GM18508 (cell line): ENCODE measurements around the gene SHISAL2A.

Experiments
- ATAC-seq: cut with Tn5 transposase; IDR thresholded peaks from one replicate; pipeline ENCODE4 v1.9.1; 2021; ENCODE audit warnings: moderate number of reproducible peaks; ENCODE audit not compliant: insufficient read depth, unreplicated experiment

SHISAL2A gene

GRCh38 chr1:52615489-52616042, 17.4 kb upstream of the SHISAL2A start:
- ATAC-seq = no peak

GRCh38 chr1:52621950-52622349, 11.0 kb upstream of the SHISAL2A start:
- ATAC-seq = no peak

- no peak for ATAC-seq
These were observed 9.2 kb upstream of the SHISAL2A start for GRCh38 chr1:52623812-52624211.

GRCh38 chr1:52627028-52627427, 5.9 kb upstream of the SHISAL2A start:
- no peak for ATAC-seq

- no peak for ATAC-seq
These were observed 4.2 kb upstream of the SHISAL2A start for GRCh38 chr1:52628614-52629324.

- no peak for ATAC-seq
These were observed 3.7 kb upstream of the SHISAL2A start for GRCh38 chr1:52629325-52629643.

- no peak for ATAC-seq
These were observed 3.3 kb upstream of the SHISAL2A start for GRCh38 chr1:52629667-52630066.

- no peak for ATAC-seq
These were observed 1.1 kb upstream of the SHISAL2A start for GRCh38 chr1:52631759-52632331.

GRCh38 chr1:52633291-52633754, 355 bp downstream of the SHISAL2A start:
- no peak for ATAC-seq

- ATAC-seq = no peak
These were observed 1.1 kb downstream of the SHISAL2A start for GRCh38 chr1:52634111-52634510.

- ATAC-seq = no peak
These were observed 2.5 kb downstream of the SHISAL2A start for GRCh38 chr1:52635321-52636089.

- ATAC-seq = peak; percentile 60
These were observed 4.0 kb downstream of the SHISAL2A start for GRCh38 chr1:52636721-52637695.

GRCh38 chr1:52637946-52638345, 5.0 kb downstream of the SHISAL2A start:
- no peak for ATAC-seq

- no peak for ATAC-seq
These were observed 7.7 kb downstream of the SHISAL2A start for GRCh38 chr1:52640697-52641096.

GRCh38 chr1:52641307-52641706, 8.3 kb downstream of the SHISAL2A start:
- no peak for ATAC-seq

GRCh38 chr1:52645261-52645660, 12.3 kb downstream of the SHISAL2A start:
- ATAC-seq = no peak

GRCh38 chr1:52651904-52652303, 18.9 kb downstream of the SHISAL2A start:
- ATAC-seq = no peak

GRCh38 chr1:52653207-52653849, 20.4 kb downstream of the SHISAL2A start:
- ATAC-seq = no peak

- ATAC-seq = no peak
These were observed 21.1 kb downstream of the SHISAL2A start for GRCh38 chr1:52654063-52654462.

GRCh38 chr1:52657702-52658101, 24.7 kb downstream of the SHISAL2A start:
- ATAC-seq = no peak
